K562 treated with DMSO at 1 percent for 48 hours (cell line): ENCODE data around the gene GAB1. TPM values are rescaled to one million over a fixed set of nuclear protein-coding genes. Genes with fewer than 3 reads are reported as not detected.

ENCODE experiments used
- total RNA-seq: library from RNA; unstranded; fragments of 300-600 nt; gene quantifications from 2 replicates; pipeline ENCODE4 v1.2.3, GENCODE V29; 2022; ENCODE audit warnings: low replicate concordance; ENCODE audit errors: extremely low read depth

Gene GAB1
- total RNA-seq, result not detected in 2 replicates

GRCh38 chr4:143336781-143337599, at the start of gene GAB1:
Gene GAB1 (plus strand): TSS chr4:143336876. CDS start chr4:143337189, 313 bp downstream.

DNA sequence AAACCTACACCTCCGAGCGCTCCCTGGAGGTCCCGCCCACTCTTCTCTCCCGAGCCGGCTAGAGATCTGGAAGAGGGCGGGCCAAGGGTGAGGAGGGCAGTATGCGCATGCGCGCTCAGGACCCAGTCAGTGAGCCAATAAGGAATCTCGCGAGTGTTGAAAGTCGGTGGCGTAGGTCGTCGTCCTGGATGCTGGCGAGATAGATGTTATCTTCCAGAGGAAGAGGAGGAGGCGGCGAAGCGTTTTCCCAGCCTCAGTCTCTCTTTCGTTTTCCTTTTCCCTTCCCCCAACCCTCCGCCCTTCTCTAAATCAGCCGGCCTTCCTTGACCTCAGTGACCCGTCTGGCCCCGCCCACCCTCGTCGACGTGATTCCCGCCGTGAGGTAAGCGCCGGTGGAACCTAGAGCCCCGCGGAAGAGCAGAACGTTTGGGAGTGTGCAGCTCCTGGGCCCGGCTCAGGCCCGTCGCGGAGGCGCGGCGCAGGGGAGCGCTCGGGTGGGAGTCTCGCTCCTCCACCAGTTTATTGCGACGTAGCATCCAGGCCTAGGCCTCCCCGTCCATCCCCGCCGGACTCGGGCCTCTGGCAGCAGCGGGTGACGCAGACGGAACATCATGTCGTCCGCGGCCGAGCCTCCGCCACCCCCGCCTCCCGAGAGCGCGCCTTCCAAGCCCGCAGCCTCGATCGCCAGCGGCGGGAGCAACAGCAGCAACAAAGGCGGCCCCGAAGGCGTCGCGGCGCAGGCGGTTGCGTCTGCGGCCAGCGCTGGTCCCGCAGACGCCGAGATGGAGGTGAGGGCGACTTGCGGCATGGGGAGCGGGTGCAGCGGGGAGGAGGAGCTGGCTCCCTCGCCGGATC, 176.9 kb downstream of the GAB1 start, which contains the start of gene SMARCA5:
TSS of gene SMARCA5 (plus strand) at position 389 of the 855 bp plus-strand sequence. CDS start at position 612, 223 bp downstream.

Other genes with a start within 250 kb of the GAB1 start
- gene USP38, start 152.0 kb upstream of the GAB1 start, total RNA-seq, result not detected in 2 replicates
- gene SMARCA5, start 176.8 kb downstream of the GAB1 start, total RNA-seq, result not detected in 2 replicates